Measurements from ENCODE around the gene MOV10.
"Not testable (repeated sequence)": the region's sequence is repeated elsewhere in the genome, so short reads cannot be mapped to it uniquely, and the experiment has no call there.

MOV10 gene

GRCh38 chr1:112711670-112712069 is 37.2 kb downstream of the MOV10 start:
- in situ Hi-C loops (cut with MboI; ENCODE audit: low sequenced_read_pairs): loop anchor here (5.0 kb wide), 1 partner anchor 96 kb away; no protein-coding TSS in a partner anchor

GRCh38 chr1:112712191-112712590 is 37.7 kb downstream of the MOV10 start:
- in situ Hi-C loops (cut with MboI; ENCODE audit: low sequenced_read_pairs): loop anchor here (5.0 kb wide), 1 partner anchor 95 kb away; no protein-coding TSS in a partner anchor

GRCh38 chr1:112712701-112713128 is 38.3 kb downstream of the MOV10 start:
- in situ Hi-C loops (cut with MboI; ENCODE audit: low sequenced_read_pairs): loop anchor here (5.0 kb wide), 1 partner anchor 95 kb away; no protein-coding TSS in a partner anchor

- in situ Hi-C loops (cut with MboI; ENCODE audit: low sequenced_read_pairs): loop anchor here (5.0 kb wide), 1 partner anchor 94 kb away; no protein-coding TSS in a partner anchor
These were observed 39.2 kb downstream of the MOV10 start for GRCh38 chr1:112713466-112714312.

GRCh38 chr1:112714313-112715263 is 40.1 kb downstream of the MOV10 start:
- in situ Hi-C loops (cut with MboI; ENCODE audit: low sequenced_read_pairs): loop anchor here (5.0 kb wide), 1 partner anchor 93 kb away; no protein-coding TSS in a partner anchor

GRCh38 chr1:112715264-112716053 is 41.0 kb downstream of the MOV10 start, which contains the start of gene PPM1J:
Gene PPM1J, minus strand, starts transcription at chr1:112715332. Its CDS starts 31 bp downstream, at chr1:112715301.
- in situ Hi-C loops (cut with MboI; ENCODE audit: low sequenced_read_pairs): no loop called here

- in situ Hi-C loops (cut with MboI; ENCODE audit: low sequenced_read_pairs): no loop called here
These were observed 41.8 kb downstream of the MOV10 start for GRCh38 chr1:112716133-112716720.

- in situ Hi-C loops (cut with MboI; ENCODE audit: low sequenced_read_pairs): no loop called here
These were observed 42.9 kb downstream of the MOV10 start for GRCh38 chr1:112717263-112717873.

- in situ Hi-C loops (cut with MboI; ENCODE audit: low sequenced_read_pairs): no loop called here
These were observed 44.4 kb downstream of the MOV10 start for GRCh38 chr1:112718691-112719418.

GRCh38 chr1:112719706-112720105 is 45.2 kb downstream of the MOV10 start:
- in situ Hi-C loops (cut with MboI; ENCODE audit: low sequenced_read_pairs): no loop called here

GRCh38 chr1:112720800-112721199 is 46.3 kb downstream of the MOV10 start:
- in situ Hi-C loops (cut with MboI; ENCODE audit: low sequenced_read_pairs): no loop called here

GRCh38 chr1:112721294-112721693 is 46.8 kb downstream of the MOV10 start:
- in situ Hi-C loops (cut with MboI; ENCODE audit: low sequenced_read_pairs): not testable (repeated sequence)

GRCh38 chr1:112721966-112722524 is 47.6 kb downstream of the MOV10 start:
- in situ Hi-C loops (cut with MboI; ENCODE audit: low sequenced_read_pairs): no loop called here

- in situ Hi-C loops (cut with MboI; ENCODE audit: low sequenced_read_pairs): no loop called here
These were observed 48.4 kb downstream of the MOV10 start for GRCh38 chr1:112722601-112723510.

- in situ Hi-C loops (cut with MboI; ENCODE audit: low sequenced_read_pairs): no loop called here
These were observed 49.0 kb downstream of the MOV10 start for GRCh38 chr1:112723511-112723839.

GRCh38 chr1:112724240-112724639 is 49.8 kb downstream of the MOV10 start:
- in situ Hi-C loops (cut with MboI; ENCODE audit: low sequenced_read_pairs): not testable (repeated sequence)

- in situ Hi-C loops (cut with MboI; ENCODE audit: low sequenced_read_pairs): no loop called here
These were observed 53.3 kb downstream of the MOV10 start for GRCh38 chr1:112727716-112728115.

Measured in HL-60/S4 (cell line).